Kidney (tissue), 2 donors: Measurements from ENCODE around the gene STX1B. TPM values are rescaled to one million over a fixed set of nuclear protein-coding genes. Genes with fewer than 3 reads are reported as not detected.

ENCODE experiments used
- polyA plus RNA-seq: library from polyadenylated mRNA; stranded (reverse); fragments of 350-450 nt; fragmentation: Illumina TruSeq; extraction: RNeasy Lipid Tissue Mini Kit (QIAGEN cat#74804); gene quantifications from one replicate; pipeline ENCODE4 v1.2.3, GENCODE V29; 2014; ENCODE audit warnings: low read depth, low replicate concordance; ENCODE audit not compliant: insufficient read depth
- total RNA-seq: library from RNA; stranded (reverse); fragmentation: NEBNext Ultra II Directional; extraction: Animal tissue kit (Norgen Biotek cat#: 25700); gene quantifications from one replicate; pipeline ENCODE4 v1.2.1, GENCODE V29; 2021
- donor health status: DM: yes; HTN: yes; CAD: no.

Gene STX1B
- total and polyA plus RNA-seq, 2 donors from 2014 or later: 0.22 to 1.7 TPM

Other genes with a start within 250 kb of the STX1B start
- 12.2 TPM for gene CFAP119, start 248.6 kb downstream of the STX1B start, total RNA-seq
- 13.5 TPM for gene CFAP119, start 248.6 kb downstream of the STX1B start, polyA plus RNA-seq
- gene RNF40, start 248.3 kb downstream of the STX1B start, total RNA-seq: 109 TPM
- gene RNF40, start 248.3 kb downstream of the STX1B start, polyA plus RNA-seq: 74.3 TPM
- gene ZNF629, start 223.4 kb downstream of the STX1B start, total RNA-seq: 19.8 TPM
- gene ZNF629, start 223.4 kb downstream of the STX1B start, polyA plus RNA-seq: 8.1 TPM
- 40.0 TPM for gene BCL7C, start 116.6 kb downstream of the STX1B start, total RNA-seq
- 77.9 TPM for gene BCL7C, start 116.6 kb downstream of the STX1B start, polyA plus RNA-seq
- 7.3 TPM for gene CTF1, start 114.0 kb downstream of the STX1B start, total RNA-seq
- 13.0 TPM for gene CTF1, start 114.0 kb downstream of the STX1B start, polyA plus RNA-seq
- 18.9 TPM for gene FBXL19, start 87.1 kb downstream of the STX1B start, total RNA-seq
- 7.4 TPM for gene FBXL19, start 87.1 kb downstream of the STX1B start, polyA plus RNA-seq
- 23.1 TPM for gene ORAI3, start 61.6 kb downstream of the STX1B start, total RNA-seq
- 32.3 TPM for gene ORAI3, start 61.6 kb downstream of the STX1B start, polyA plus RNA-seq
- 18.8 TPM for gene SETD1A, start 52.9 kb downstream of the STX1B start, total RNA-seq
- gene SETD1A, start 52.9 kb downstream of the STX1B start, polyA plus RNA-seq: 4.8 TPM
- gene HSD3B7, start 25.4 kb downstream of the STX1B start, total RNA-seq: 40.5 TPM
- 24.4 TPM for gene HSD3B7, start 25.4 kb downstream of the STX1B start, polyA plus RNA-seq
- gene STX4, start 22.9 kb upstream of the STX1B start, total RNA-seq: 60.6 TPM
- gene STX4, start 22.9 kb upstream of the STX1B start, polyA plus RNA-seq: 61.2 TPM
- 6.4 TPM for gene ZNF668, start 63.6 kb upstream of the STX1B start, total RNA-seq
- gene ZNF668, start 63.6 kb upstream of the STX1B start, polyA plus RNA-seq: 5.4 TPM
- 20.5 TPM for gene ZNF646, start 63.8 kb upstream of the STX1B start, total RNA-seq
- 2.9 TPM for gene ZNF646, start 63.8 kb upstream of the STX1B start, polyA plus RNA-seq
- 2.6 TPM for gene PRSS53, start 78.3 kb upstream of the STX1B start, total RNA-seq
- 0.99 TPM for gene PRSS53, start 78.3 kb upstream of the STX1B start, polyA plus RNA-seq
- gene VKORC1, start 84.2 kb upstream of the STX1B start, total RNA-seq: 84.7 TPM
- gene VKORC1, start 84.2 kb upstream of the STX1B start, polyA plus RNA-seq: 209 TPM
- gene BCKDK, start 97.7 kb upstream of the STX1B start, total RNA-seq: 47.6 TPM
- 70.6 TPM for gene BCKDK, start 97.7 kb upstream of the STX1B start, polyA plus RNA-seq
- gene KAT8, start 107.0 kb upstream of the STX1B start, total RNA-seq: 83.8 TPM
- 40.9 TPM for gene KAT8, start 107.0 kb upstream of the STX1B start, polyA plus RNA-seq
- gene PRSS8, start 125.1 kb upstream of the STX1B start, total RNA-seq: 64.6 TPM
- gene PRSS8, start 125.1 kb upstream of the STX1B start, polyA plus RNA-seq: 187 TPM
- 4.1 TPM for gene PRSS36, start 139.4 kb upstream of the STX1B start, total RNA-seq
- gene PRSS36, start 139.4 kb upstream of the STX1B start, polyA plus RNA-seq: 1.7 TPM
- 333 TPM for gene FUS, start 169.5 kb upstream of the STX1B start, total RNA-seq
- 180 TPM for gene FUS, start 169.5 kb upstream of the STX1B start, polyA plus RNA-seq
- gene PYCARD, start 192.1 kb upstream of the STX1B start, total RNA-seq: 26.5 TPM
- gene PYCARD, start 192.1 kb upstream of the STX1B start, polyA plus RNA-seq: 14.8 TPM
- gene TRIM72, start 203.5 kb upstream of the STX1B start, total RNA-seq: 0.06 TPM
- gene TRIM72, start 203.5 kb upstream of the STX1B start, polyA plus RNA-seq: 0.11 TPM
- not detected for gene PYDC1, start 206.5 kb upstream of the STX1B start, total RNA-seq
- gene PYDC1, start 206.5 kb upstream of the STX1B start, polyA plus RNA-seq: not detected
- 18.9 TPM for gene ITGAM, start 249.3 kb upstream of the STX1B start, total RNA-seq
- gene ITGAM, start 249.3 kb upstream of the STX1B start, polyA plus RNA-seq: 1.2 TPM